Common myeloid progenitor, CD34-positive (primary cell): Measurements from ENCODE around the gene TARBP2. TPM values are rescaled to one million over a fixed set of nuclear protein-coding genes. Genes with fewer than 3 reads are reported as not detected.

Experiments
- CTCF ChIA-PET: fragments of 350-600 bp; sonication (Branson Sonifier 250); formaldehyde crosslinking; loops from one replicate; lab custom pipeline; 2021; ENCODE audit warnings: antibody characterized with exemption; lab: Charles Lee
- POLR2A ChIA-PET: fragments of 350-600 bp; sonication (Branson Sonifier 250); formaldehyde crosslinking; loops from one replicate; lab custom pipeline; 2021; ENCODE audit warnings: antibody characterized with exemption; lab: Charles Lee
- DNase-seq, 3 donors: peaks; one replicate each; pipeline versions ENCODE4 v3.0.0 to v3.0.0-alpha.2; 2013
- H3K27ac ChIP-seq, 2 experiments: 1 replicate in 1 of 2; 2 replicates in 1 of 2; pipeline ENCODE4 v1.7.0; 2013; ENCODE audit warnings: inconsistent platforms in 2 of 2, low read length in 2 of 2, mild to moderate bottlenecking in 2 of 2, low read depth in 1 of 2, moderate library complexity in 1 of 2; ENCODE audit not compliant: severe bottlenecking in 2 of 2, insufficient read depth in 1 of 2, poor library complexity in 1 of 2
- H3K27me3 ChIP-seq, 5 experiments: replicated peaks in 2 of 5; 1 replicate in 3 of 5; 2 replicates in 2 of 5; pipeline versions ENCODE4 v1.6.1 to v1.7.0; 2013; ENCODE audit warnings: low read length in 4 of 5, mild to moderate bottlenecking in 2 of 5, moderate library complexity in 2 of 5, inconsistent platforms in 1 of 5; ENCODE audit not compliant: insufficient read depth in 5 of 5, control insufficient read depth in 4 of 5
- H3K36me3 ChIP-seq, 4 experiments: 1 replicate in 2 of 4; 2 replicates in 2 of 4; pipeline versions ENCODE4 v1.6.1 to v1.7.0; 2013; ENCODE audit warnings: low read length in 3 of 4, control low read depth in 1 of 4, mild to moderate bottlenecking in 1 of 4; ENCODE audit not compliant: control insufficient read depth in 4 of 4, insufficient read depth in 4 of 4
- H3K4me1 ChIP-seq, 4 experiments: 1 replicate in 3 of 4; 2 replicates in 1 of 4; pipeline versions ENCODE4 v1.6.1 to v1.7.1; 2013; ENCODE audit warnings: low read length in 3 of 4, mild to moderate bottlenecking in 3 of 4, control low read depth in 1 of 4, inconsistent platforms in 1 of 4, moderate library complexity in 1 of 4; ENCODE audit not compliant: control insufficient read depth in 4 of 4, insufficient read depth in 4 of 4; ENCODE audit errors: control extremely low read depth in 1 of 4
- H3K4me3 ChIP-seq, 7 experiments: 1 replicate in 4 of 7; 2 replicates in 3 of 7; pipeline versions ENCODE4 v1.5.1 to v1.7.0; 2013; ENCODE audit warnings: mild to moderate bottlenecking in 7 of 7, low read length in 6 of 7, moderate library complexity in 6 of 7, inconsistent platforms in 2 of 7, low read depth in 2 of 7, control low read depth in 1 of 7; ENCODE audit not compliant: insufficient read depth in 4 of 7, control insufficient read depth in 1 of 7; ENCODE audit errors: extremely low read depth in 1 of 7
- H3K9me3 ChIP-seq, 5 experiments: 1 replicate in 4 of 5; 2 replicates in 1 of 5; pipeline versions ENCODE4 v1.6.1 to v1.7.1; 2013; ENCODE audit warnings: low read length in 4 of 5, mild to moderate bottlenecking in 2 of 5, inconsistent platforms in 1 of 5, low read depth in 1 of 5, moderate library complexity in 1 of 5; ENCODE audit not compliant: control insufficient read depth in 4 of 5, insufficient read depth in 2 of 5; ENCODE audit errors: control extremely low read depth in 1 of 5
- WGBS: methylation state at CpG from one replicate; pipeline ENCODE4 v1.1.5; 2013; ENCODE audit not compliant: insufficient coverage; 5-methylcytosine and 5-hydroxymethylcytosine counted together
- polyA plus RNA-seq: library from polyadenylated mRNA; unstranded; fragments of 120-200 nt; gene quantifications from one replicate; pipeline ENCODE4 v1.2.1, GENCODE V29; 2013

TARBP2 gene
- polyA plus RNA-seq, result 26.1 TPM

DNA sequence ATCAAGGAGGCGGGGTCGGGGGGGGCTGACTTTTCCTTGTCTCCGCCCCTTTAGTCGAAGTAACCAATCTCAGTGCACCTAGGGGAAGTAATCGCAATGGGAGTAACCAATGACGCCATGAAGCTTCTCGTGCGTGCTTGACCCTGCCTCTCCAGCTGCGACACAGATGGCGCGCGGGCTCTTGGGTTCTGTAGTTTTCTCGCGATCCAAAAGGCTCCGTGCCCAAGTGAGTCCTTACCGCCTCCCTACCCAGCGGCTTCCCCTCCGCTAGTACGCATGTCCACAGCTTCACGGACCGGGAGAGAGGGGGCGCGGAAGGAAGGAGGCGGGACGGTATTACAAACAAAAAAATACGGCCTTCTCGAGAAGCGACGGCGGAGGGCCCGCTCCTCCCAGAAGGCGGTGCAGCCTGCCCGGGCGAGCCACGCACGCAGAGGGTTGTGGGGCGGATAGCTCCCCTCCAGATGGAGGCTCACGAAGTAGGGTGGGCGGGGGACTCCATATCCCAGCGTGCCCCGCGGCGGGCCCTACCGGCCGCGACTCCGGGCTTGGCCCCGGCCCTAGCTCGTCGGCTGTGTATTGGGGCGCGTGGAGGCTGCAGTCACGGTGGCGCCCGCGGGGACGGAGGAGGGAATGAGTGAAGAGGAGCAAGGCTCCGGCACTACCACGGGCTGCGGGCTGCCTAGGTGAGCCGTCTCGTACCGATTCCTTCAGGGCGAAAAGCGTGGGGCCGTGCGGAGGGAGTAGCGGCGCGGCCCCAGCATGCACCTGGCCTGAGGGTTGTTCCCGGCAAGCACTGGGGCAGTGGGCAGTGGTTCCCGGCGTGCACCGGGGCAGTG lies at the start of gene TARBP2:
TSS of gene TARBP2 (plus strand) at position 508 of the 839 bp plus-strand sequence. CDS start at position 634, 126 bp downstream.
- peak; percentile 99 to 100 (median 100) for DNase-seq
- CTCF ChIA-PET, result interaction anchor here (0.9 to 2.0 kb wide), 11 partner anchors 9 to 180 kb away, joined by 3 to 7 read pairs (median 5); partner anchors contain the start of gene AAAS
- Histone ChIP-seq H3K4me3 (peak within 1 kb of the TSS; percentile 47 to 84 (median 73)), H3K4me1 (peaks cover 6 to 55% (median 35%) of the 10 kb centered on the region in 4 experiments), H3K9me3 (no peaks in the 10 kb centered on the region), H3K27me3 (no peaks in the 10 kb centered on the region), H3K27ac (peak within 1 kb of the TSS; percentile 86 to 95), H3K36me3 (peaks cover 7 to 30% (median 23%) of the 10 kb centered on the region in 4 experiments)
- POLR2A ChIA-PET, result interaction anchor here (0.5 to 1.9 kb wide), 12 partner anchors 9 to 180 kb away, joined by 3 to 11 read pairs (median 3); partner anchors contain the start of gene AAAS
- WGBS, result 0% methylated on average over 63 of the region's 74 CpGs

DNA sequence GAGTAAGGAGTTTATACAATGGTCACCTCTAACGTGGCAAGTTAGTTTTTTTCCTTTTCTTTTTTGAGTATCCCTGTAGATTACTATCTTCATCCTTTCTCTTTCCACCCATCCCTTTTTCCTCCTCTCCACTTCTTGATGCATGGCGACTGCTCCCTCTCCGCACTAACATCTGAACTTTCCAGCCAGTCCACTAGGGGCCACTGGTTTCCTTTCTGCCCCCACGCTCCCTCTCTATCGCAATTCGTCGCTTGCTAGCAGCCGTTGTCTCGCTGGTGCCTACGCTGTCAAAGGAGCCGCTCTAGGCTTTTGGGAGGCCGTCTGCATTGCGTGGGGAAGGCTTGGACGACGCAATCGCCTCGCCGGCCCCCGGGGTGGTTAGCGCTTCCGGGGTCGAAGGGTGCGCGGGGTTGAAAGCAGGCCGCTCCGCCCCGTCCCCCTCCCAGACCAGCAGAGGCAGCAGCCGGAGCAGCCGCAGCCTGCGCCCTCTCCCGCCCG lies 49.4 kb upstream of the TARBP2 start, which contains the start of gene PCBP2:
TSS of gene PCBP2 (plus strand) at position 442 of the 498 bp plus-strand sequence. CDS start 2,699 bp downstream, outside the sequence.
- POLR2A ChIA-PET, result interaction anchor here (0.7 to 1.0 kb wide), 3 partner anchors 10 to 69 kb away, joined by 3 read pairs; partner anchors contain the start of gene PRR13

DNA sequence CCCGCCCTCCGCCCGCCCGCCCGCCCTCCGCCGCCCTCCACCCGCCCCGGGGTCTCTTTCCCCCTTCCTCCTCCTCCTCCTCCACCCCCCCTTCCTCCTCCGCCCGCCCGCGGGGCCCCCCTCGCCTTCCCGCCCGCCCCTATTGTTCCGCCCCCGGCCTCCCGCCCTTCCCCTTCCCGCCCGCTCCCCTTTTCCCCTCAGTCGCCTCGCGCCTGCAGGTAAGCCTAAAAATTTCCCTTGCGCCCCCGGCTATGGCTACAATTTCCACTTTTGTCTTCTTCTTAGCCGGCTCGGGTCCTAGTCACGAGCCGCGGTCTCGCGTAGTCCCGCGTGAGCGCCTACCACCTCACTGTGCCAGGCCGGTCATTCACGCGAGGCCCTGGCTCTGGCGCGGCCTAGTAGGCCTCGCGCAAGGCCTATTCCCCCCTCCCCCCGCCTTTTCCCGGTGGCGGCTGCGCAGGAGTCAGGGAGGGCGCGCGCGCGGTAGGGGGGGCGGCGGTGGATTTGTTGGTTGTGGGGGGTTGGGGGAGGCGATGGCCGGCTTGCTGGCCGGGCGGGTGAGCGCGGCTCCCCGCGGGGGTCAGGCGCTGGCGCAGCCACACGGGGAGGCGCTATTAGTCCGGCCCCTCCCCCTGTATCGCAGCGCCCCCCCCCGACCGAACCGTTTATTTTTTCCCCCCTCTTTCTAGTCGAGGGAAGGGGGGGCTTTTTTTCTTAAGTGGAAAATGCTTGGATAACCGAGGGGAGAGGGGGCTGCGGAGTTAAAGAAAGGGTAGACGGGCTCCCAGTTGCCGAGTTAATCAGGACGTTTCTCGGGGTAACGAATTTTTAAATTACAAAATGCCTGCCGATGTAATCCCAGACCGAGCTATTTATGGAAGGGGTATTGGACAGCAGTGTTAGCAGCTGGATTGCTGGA lies 48.7 kb upstream of the TARBP2 start:
- peak; percentile 83 to 90 (median 89) for DNase-seq
- H3K27me3 ChIP-seq, result no peaks in the 10 kb centered on the region
- H3K4me1 ChIP-seq, result peaks cover 8 to 20% (median 13%) of the 10 kb centered on the region in 4 experiments
- POLR2A ChIA-PET, result interaction anchor here (0.7 to 2.4 kb wide), 2 partner anchors 29 to 70 kb away, joined by 3 to 6 read pairs; no protein-coding TSS in a partner anchor
- CTCF ChIA-PET, result interaction anchor here (0.7 to 3.5 kb wide), 2 partner anchors 10 to 24 kb away, joined by 4 to 11 read pairs; no protein-coding TSS in a partner anchor
- 0% methylated on average over 27 of the region's 82 CpGs for WGBS
- H3K9me3 ChIP-seq, result no peaks in the 10 kb centered on the region
- peak overlapping the region; percentile 55 to 98 (median 89) for H3K4me3 ChIP-seq
- H3K36me3 ChIP-seq, result peaks cover 17 to 51% (median 34%) of the 10 kb centered on the region in 4 experiments
- H3K27ac ChIP-seq, result peak overlapping the region; percentile 94

More for the DNA sequence above, 49.4 kb upstream of the TARBP2 start, which contains the start of gene PCBP2:
- DNase-seq, result peak; percentile 99 to 100 (median 99)
- H3K4me3 ChIP-seq, result peak within 1 kb of the TSS; percentile 55 to 98 (median 89)
- no peaks in the 10 kb centered on the region for H3K27me3 ChIP-seq
- peak within 1 kb of the TSS; percentile 94 for H3K27ac ChIP-seq
- no peaks in the 10 kb centered on the region for H3K9me3 ChIP-seq
- H3K4me1 ChIP-seq, result peaks cover 8 to 20% (median 13%) of the 10 kb centered on the region in 4 experiments
- under 1% methylated on average over 20 of the region's 32 CpGs for WGBS
- peaks cover 17 to 46% (median 29%) of the 10 kb centered on the region in 4 experiments for H3K36me3 ChIP-seq
- CTCF ChIA-PET, result interaction anchor here (0.6 to 1.0 kb wide), 4 partner anchors 26 to 69 kb away, joined by 3 read pairs; partner anchors contain the start of gene TARBP2

GRCh38 chr12:53453953-53454640 lies 47.0 kb upstream of the TARBP2 start:
- POLR2A ChIA-PET, result interaction anchor here (0.6 to 2.4 kb wide), 4 partner anchors 14 to 28 kb away, joined by 3 to 6 read pairs (median 4); no protein-coding TSS in a partner anchor
- WGBS, result 83% methylated on average over 2 of the region's 6 CpGs
- Histone ChIP-seq H3K27me3 (no peaks in the 10 kb centered on the region), H3K27ac (peak overlapping the region in 1 of 2 experiments; percentile 94), H3K9me3 (no peaks in the 10 kb centered on the region), H3K4me3 (peak overlapping the region in 4 of 7 experiments; percentile 84 to 98 (median 94)), H3K4me1 (peaks cover 8 to 20% (median 13%) of the 10 kb centered on the region in 4 experiments), H3K36me3 (peaks cover 16 to 57% (median 36%) of the 10 kb centered on the region in 4 experiments)
- no peak for DNase-seq
- CTCF ChIA-PET, result interaction anchor here (1.8 to 3.5 kb wide), 4 partner anchors 13 to 109 kb away, joined by 4 to 14 read pairs (median 8); no protein-coding TSS in a partner anchor

- no peaks in the 10 kb centered on the region for H3K27me3 ChIP-seq
- 100% methylated on average over 1 of the region's 3 CpGs for whole genome bisulfite sequencing
- peaks cover 8 to 20% (median 13%) of the 10 kb centered on the region in 4 experiments for H3K4me1 ChIP-seq
- H3K27ac ChIP-seq, result no peak overlapping the region
- CTCF ChIA-PET, result interaction anchor here (1.2 to 3.5 kb wide), 6 partner anchors 10 to 110 kb away, joined by 3 to 14 read pairs (median 6); no protein-coding TSS in a partner anchor
- H3K36me3 ChIP-seq, result peaks cover 18 to 63% (median 40%) of the 10 kb centered on the region in 4 experiments
- DNase-seq, result no peak
- H3K9me3 ChIP-seq, result no peaks in the 10 kb centered on the region
- POLR2A ChIA-PET, result interaction anchor here (0.6 to 2.4 kb wide), 3 partner anchors 14 to 27 kb away, joined by 3 to 6 read pairs (median 4); no protein-coding TSS in a partner anchor
- H3K4me3 ChIP-seq, result no peak overlapping the region
Measured at GRCh38 chr12:53454707-53455106, 46.4 kb upstream of the TARBP2 start.
